Measurements from ENCODE around the gene RPA1. TPM values are rescaled to one million over a fixed set of nuclear protein-coding genes. Genes with fewer than 3 reads are reported as not detected.
"Not testable (repeated sequence)": the region's sequence is repeated elsewhere in the genome, so short reads cannot be mapped to it uniquely, and the experiment has no call there.

The RPA1 gene
- polyA plus RNA-seq, 1 donor = 40.3 TPM

DNA sequence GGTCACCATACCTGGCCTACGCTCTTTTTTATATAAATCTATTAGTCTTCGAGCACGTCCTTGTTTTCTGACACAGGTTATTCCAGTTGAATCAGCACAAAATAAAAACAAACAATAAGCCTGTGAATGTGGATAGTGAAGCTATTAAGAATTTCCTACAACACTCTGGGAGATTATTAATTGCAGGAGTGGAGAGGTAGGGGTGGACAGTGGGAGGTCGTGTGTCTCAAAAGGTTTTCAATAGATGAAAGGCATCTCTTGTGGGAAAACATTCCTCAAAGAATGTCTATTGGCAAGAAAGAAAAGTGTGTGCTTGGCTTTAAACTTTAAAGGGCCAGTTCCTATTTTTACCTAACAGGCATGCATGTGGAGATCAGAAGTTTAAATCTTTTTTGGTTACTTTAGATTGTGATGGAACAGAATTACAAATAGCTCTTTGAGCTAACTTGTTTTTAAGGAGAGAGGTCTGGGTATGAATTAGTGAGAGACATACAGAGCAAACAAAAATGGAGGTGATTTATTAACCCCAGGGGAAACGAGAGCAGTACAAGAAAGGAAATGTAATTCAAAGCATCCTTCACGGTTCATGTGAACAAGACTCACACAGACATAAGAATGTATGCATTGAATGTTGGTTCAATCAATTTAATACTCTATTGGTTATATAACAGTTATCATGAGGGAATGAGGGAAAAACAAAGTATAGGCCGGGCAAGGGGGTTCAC is 9.1 kb upstream of the RPA1 start:
- no peak for DNase-seq

DNA sequence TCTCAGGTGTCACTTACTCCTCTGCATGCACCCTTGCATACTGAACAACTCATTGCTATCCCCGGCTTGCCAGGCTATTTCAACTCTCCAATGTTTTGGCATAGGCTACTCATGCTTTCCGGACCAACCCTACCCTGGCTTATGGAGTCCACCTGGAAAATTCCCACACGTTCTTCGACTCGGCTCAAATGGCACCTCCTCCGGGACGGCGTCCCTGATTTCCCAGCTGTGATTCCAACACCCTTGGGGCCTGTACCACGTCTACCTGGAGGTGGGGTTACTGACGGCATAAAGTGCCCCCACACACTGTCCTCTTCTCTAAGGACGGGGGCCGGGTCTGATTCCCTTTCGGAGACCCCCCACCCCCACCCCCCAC is 601 bp upstream of the RPA1 start:
- DNase-seq = peak; percentile 40

GRCh38 chr17:1830288-1830687 is 483 bp downstream of the RPA1 start:
- DNase-seq = no peak

GRCh38 chr17:1834380-1835149 is 4.8 kb downstream of the RPA1 start:
- DNase-seq = no peak

DNA sequence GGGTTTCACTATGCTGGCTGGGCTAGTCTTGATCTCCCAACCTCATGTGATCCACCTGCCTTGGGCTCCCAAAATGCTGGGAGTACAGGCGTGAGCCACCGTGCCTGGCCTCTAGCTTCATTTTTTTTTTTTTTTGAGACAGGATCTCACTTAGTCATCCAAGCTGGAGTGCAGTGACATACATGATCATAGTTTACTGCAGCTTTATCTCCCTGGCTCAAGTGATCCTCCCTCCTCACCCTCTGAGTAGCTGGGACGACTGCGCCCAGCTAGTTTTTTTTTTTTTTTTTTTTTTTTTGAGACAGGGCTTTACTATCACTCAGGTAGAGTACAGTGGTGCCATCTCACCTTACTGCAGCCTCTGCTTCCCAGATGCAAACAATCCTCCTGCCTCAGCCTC is 9.7 kb downstream of the RPA1 start:
- DNase-seq = no peak

DNA sequence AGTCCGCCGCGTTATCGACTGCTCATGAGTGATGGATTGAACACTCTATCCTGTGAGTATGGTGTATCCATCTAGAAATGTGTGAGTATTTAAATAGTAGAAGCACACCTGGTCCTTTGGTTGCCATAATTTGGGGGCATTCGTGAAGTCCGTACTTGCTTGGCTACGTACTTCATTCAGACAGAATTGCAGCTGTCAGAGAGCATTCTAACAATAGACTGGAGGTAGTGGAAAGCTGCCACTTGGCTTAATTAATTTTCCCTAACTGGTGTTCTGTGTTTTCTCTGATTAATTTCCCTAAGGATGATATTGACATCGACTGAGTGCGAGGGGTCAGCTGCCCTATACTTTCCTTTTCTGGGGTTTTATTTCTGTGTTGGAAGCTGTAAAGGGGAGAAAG is 14.1 kb downstream of the RPA1 start:
- no peak for DNase-seq

DNA sequence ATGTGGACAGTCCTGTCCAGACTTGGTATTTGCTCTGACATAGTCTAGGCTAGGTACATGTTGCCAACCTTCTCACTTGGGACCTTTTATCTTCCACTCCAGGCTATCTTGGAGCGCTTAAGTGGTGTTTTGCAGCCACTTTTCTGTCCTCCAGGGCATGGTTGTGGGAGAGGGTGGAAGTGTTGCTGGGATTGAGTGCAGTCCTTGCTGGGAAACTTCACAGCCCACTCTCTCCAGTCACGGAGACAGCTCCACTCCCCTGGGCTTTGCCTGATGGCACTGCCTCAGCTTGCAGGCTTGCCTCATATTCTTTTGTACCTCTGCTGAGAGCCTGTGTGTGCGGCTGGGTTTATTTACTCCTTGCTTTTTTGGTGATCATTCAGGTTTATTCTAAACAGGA is 17.4 kb downstream of the RPA1 start:
- no peak for DNase-seq

- no peak for DNase-seq
Observed at GRCh38 chr17:1852327-1852726, 22.5 kb downstream of the RPA1 start.

GRCh38 chr17:1853698-1854097 is 23.9 kb downstream of the RPA1 start:
- no peak for DNase-seq

- DNase-seq = not testable (repeated sequence)
Observed at GRCh38 chr17:1856462-1856861, 26.7 kb downstream of the RPA1 start.

GRCh38 chr17:1860978-1861377 is 31.2 kb downstream of the RPA1 start:
- DNase-seq = no peak

- no peak for DNase-seq
Observed at GRCh38 chr17:1861391-1862010, 31.7 kb downstream of the RPA1 start.

DNA sequence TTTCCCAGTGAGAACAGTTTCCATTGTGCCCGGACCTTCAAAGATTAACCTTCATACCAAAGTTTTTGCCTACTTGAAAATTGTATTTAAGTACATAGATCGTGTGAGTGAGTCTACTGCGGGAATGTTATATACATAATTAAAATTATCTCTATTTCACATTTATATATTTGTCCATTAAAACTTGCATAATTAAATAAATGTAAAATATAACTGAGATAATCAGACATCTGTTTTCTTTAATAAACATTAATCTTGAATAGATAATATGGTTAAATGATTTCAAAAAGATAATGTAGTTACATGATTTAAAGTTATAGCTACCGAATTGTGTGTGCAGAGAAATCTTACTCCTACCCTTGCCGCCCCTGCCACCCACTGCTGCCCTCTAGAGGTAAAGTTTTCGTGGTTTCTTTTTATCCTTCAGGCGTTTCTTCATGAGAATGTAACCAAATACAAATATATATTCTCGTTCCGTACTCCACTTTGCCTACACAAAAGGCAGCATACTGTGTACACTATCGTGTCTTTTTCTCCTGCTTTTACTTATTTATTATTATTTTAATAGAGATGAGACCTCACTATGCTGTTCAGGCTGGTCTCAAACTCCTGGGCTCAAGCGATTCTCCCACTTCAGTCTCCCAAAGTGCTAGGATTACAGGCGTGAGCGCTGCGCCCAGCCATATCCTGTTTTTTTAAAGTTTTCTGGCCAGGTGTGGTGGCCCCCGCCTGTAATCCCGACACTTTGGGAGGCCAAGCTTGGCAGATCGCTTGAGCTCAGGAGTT is 35.6 kb downstream of the RPA1 start:
- DNase-seq = peak; percentile 18

DNA sequence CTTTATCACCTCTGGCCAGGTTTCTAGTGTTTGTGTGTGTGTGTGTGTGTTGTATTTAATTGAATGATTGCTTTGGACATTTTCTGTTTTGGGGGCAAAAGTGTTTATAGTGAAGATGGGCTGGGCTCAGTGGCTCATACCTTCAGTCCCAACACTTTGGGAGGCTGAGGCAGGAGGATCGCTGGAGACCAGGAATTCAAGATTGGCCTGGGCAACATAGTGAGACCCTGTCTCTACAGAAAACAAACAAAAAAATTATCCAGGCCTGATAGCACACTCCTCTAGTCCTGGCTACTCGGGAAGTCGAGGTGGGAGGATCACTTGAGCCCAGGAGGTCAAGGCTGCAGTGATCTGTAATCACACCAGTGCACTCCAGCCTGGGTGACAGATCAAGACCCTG is 37.5 kb downstream of the RPA1 start:
- no peak for DNase-seq

DNA sequence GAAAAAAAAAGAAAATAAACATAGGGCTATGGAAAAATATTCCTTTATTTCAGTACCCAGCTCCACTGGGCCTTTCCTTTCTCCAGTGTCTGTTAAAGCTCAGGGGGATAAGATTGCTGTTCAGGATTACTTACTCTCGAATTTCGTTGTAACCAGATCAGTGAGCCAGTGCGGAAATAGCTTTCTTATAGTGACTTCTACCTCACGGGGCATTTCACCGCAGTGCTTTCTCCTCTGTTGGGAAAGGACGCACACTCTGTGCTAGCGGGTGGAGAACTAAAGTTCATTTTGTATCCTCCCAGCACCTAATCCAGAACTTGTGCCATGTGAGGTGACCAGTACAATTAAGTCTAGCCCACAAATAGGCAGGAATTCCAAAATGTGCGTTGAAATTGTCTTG is 38.3 kb downstream of the RPA1 start:
- no peak for DNase-seq

GRCh38 chr17:1870592-1870991 is 40.8 kb downstream of the RPA1 start:
- DNase-seq = no peak

DNA sequence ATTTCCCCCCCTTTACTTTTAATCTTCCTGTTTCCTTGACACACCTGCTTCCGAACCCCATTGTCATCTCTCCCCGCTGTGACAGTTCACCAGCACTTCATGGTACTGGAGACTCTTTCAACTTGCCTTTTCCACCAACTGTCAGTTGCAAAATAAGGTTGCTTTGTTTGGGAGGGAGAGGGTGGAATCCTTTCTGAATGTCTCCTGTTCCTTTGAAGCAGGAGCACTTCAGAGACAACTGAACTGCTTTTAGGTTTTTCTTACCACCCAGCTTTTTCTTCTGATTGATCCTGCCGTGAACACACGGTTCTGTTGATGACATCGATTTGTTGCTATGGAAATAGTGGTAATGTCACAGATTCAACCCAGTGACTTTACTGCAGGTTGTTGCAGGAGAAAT is 42.0 kb downstream of the RPA1 start:
- DNase-seq = no peak

DNA sequence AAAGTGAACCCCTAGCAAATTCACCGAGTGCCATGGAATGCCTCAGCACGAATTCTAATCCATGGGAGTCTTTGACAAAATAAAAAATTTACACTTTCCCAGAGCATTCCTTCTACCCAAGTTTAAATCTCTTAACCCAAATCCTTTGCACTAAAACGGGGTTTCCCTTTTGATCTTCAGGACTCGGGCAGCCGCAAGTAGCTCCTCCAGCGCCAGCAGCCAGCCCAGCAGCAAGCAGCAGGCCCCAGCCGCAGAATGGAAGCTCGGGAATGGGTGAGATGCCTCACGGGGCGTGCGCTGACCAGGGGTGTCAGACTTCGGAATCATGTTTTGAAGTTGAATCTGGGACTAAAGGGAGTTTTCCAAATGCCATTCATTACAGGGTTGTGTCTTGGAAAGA is 42.4 kb downstream of the RPA1 start:
- DNase-seq = no peak

- DNase-seq = no peak
Observed at GRCh38 chr17:1872976-1873375, 43.2 kb downstream of the RPA1 start.

DNA sequence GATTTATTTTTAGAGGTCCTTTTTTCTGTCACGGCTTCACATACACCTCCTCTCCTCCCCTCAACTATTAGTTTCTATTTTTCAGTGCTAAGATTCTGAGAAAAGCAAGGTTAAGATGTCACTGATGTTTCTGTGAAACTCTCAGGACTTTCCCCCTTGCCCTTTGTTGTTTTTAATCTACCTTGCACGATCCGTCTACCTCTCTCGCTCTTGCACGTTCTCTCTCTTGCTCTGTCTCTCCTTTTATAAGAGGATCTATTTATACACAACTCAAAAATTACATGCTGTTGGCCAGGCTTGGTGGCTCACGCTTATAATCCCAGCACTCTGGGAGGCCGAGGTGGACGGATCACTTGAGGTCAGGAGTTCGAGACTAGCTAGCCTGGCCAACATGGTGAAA is 43.6 kb downstream of the RPA1 start:
- no peak for DNase-seq

GRCh38 chr17:1875597-1875996 is 45.8 kb downstream of the RPA1 start:
- no peak for DNase-seq

DNA sequence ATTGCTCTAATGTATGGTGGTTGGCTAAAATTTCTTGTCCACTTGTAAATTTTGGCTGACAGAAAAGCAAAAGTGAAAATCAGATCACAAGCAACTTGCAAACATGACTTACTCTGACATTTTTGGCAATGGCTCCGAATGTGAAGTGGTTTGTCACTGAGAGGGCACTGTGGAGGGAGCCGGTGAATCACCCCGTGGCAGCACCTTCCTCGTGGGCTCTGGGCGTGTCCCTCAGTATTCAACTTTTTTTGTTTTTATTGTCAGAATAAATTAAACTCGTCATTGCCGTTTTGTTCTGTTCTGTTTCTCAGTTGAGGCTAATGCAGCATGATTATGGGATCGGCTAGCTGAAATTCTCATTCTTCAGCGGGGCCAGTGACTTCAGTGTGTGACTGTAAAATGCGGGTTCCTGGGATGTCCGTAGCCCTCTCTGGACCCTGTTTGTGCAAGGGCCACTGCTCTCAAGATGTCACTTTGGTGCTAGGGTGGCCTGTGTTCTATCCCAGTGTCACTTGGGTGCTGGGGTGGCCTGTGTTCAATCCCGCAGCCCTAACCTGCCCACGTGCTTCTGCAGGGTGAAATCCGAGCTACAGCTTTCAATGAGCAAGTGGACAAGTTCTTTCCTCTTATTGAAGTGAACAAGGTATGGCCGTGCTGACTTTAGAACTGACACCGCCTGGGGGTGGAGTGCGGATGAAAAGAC is 48.8 kb downstream of the RPA1 start:
- no peak for DNase-seq

Data from hindlimb muscle (tissue), 1 donor.